Measurements from ENCODE around the gene OTULIN. TPM values are rescaled to one million over a fixed set of nuclear protein-coding genes. Genes with fewer than 3 reads are reported as not detected.

OTULIN gene
- total and polyA plus RNA-seq, 8 donors, result 17.0 to 34.3 (median 21.4) TPM

GRCh38 chr5:14715481-14715880 lies 51.0 kb downstream of the OTULIN start:
- intact Hi-C loops (cut with DNase I), result no loop called here
- no peak for TF ChIP-seq CTCF (IDR thresholded peaks at IDR 0.05)
- no peak overlapping the region for H3K4me3 ChIP-seq
- no peak overlapping the region for H3K27ac ChIP-seq
- H3K36me3 ChIP-seq, result peaks cover 0 to 60% of the 10 kb centered on the region in 2 donors
- ATAC-seq (no peak), DNase-seq (no peak)
- no peaks in the 10 kb centered on the region for H3K9me3 ChIP-seq
- no peaks in the 10 kb centered on the region for H3K27me3 ChIP-seq
- H3K4me1 ChIP-seq, result no peaks in the 10 kb centered on the region

DNA sequence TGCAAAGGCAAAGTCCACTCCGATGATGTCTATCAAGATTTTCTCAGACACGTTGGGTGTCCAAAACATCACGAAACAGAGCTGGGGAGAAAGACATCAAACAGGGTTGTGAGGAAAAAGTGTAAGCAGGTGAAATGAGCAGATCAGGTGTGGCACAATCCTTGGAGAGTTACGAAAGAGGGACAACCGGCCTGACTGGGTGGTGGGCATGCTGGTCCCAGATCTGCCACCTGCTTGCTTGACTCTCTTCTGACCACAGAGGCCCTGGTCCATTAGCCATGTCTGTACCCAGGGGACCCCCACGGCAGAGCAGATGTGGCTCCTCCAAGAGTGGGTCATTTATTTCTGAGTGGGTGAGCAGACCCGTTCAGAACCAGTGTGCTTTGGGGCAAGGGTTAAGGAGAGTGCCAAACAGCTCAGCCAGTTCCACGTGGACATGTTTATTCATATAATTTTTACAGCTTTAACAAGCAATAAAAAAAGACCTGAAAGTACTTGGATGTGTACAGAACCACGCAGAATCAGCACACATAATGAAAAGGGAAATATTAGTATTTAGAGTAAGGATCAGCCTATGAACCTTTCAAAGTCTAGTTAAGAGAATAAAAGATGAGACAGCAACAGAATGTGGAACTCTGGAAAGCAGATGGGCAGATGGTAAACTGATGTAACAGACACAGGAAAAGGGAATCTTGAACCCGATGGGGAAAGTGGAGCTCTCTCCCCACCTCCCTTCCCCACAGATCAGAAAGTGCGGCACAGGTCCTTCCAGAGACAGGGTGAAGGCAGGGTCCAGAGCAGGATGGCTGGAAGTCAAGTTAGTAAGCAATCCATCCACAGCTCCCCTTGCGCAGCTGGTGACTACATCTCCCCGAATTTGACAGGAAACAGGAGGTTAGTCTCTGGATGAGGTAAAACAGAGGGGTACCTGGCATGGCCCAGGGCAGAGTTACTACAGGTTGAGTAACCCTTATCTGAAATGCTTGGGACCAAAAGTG lies 52.5 kb downstream of the OTULIN start:
- Histone ChIP-seq H3K9me3 (no peaks in the 10 kb centered on the region), H3K27ac (no peak overlapping the region), H3K4me3 (no peak overlapping the region), H3K36me3 (peaks cover 0 to 44% of the 10 kb centered on the region in 2 donors), H3K27me3 (no peaks in the 10 kb centered on the region), H3K4me1 (no peaks in the 10 kb centered on the region)
- no peak for ATAC-seq
- no peak for DNase-seq
- TF ChIP-seq CTCF (IDR thresholded peaks at IDR 0.05), result no peak
- intact Hi-C loops (cut with DNase I), result no loop called here

GRCh38 chr5:14718778-14719177 lies 54.3 kb downstream of the OTULIN start:
- DNase-seq (no peak), ATAC-seq (no peak)
- H3K27me3 ChIP-seq, result no peaks in the 10 kb centered on the region
- H3K4me3 ChIP-seq, result no peak overlapping the region
- intact Hi-C loops (cut with DNase I), result no loop called here
- no peak overlapping the region for H3K27ac ChIP-seq
- no peaks in the 10 kb centered on the region for H3K9me3 ChIP-seq
- H3K4me1 ChIP-seq, result no peaks in the 10 kb centered on the region
- peaks cover 0 to 27% of the 10 kb centered on the region in 2 donors for H3K36me3 ChIP-seq
- no peak for TF ChIP-seq CTCF (IDR thresholded peaks at IDR 0.05)

DNA sequence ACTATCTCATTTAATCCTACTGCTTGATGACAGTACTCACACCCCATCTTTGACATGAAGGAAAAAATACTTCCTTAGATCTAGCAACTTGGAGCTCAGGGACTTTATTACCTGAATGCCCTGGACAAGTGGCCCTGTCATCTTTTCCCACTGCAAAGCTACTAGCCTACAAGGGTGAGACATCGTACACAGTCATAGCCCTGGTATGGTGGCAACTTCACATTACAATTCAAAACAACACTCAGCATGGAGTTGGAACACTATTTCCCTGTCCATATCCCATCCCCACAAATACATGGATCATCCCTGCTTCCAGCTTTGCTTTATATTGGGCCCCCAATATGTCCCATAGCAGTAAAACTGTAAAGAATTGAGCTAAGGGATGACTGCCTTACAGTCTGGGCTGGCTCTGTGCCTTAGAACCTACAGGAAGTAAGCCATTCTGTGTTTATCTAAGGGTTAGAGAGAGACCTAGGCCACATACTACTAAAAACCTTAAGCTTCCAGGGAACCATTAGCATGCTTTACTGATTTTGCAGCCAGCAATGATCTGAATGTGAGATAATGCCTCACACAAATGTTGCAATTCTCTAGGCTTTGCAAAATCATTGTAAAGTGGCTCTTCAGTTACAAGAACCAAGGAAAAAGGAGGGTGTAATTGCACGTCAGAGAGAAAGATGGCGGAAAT lies 55.9 kb downstream of the OTULIN start:
- DNase-seq (no peak), ATAC-seq (no peak)
- Histone ChIP-seq H3K9me3 (no peaks in the 10 kb centered on the region), H3K4me3 (no peak overlapping the region), H3K27me3 (no peaks in the 10 kb centered on the region), H3K27ac (no peak overlapping the region), H3K4me1 (no peaks in the 10 kb centered on the region), H3K36me3 (peaks cover 0 to 11% of the 10 kb centered on the region in 2 donors)
- intact Hi-C loops (cut with DNase I), result no loop called here
- no peak for TF ChIP-seq CTCF (IDR thresholded peaks at IDR 0.05)

Measured in left lung (tissue), 10 donors.